CD4-positive, alpha-beta memory T cell (primary cell): Measurements from ENCODE around the gene MAGEB2. TPM values are rescaled to one million over a fixed set of nuclear protein-coding genes. Genes with fewer than 3 reads are reported as not detected.

Experiments
- CTCF ChIA-PET: fragments of 350-600 bp; sonication (Branson Sonifier 250); formaldehyde crosslinking; loops from one replicate; lab custom pipeline; 2021; ENCODE audit warnings: inconsistent platforms; ENCODE audit not compliant: partially characterized antibody; lab: Charles Lee
- POLR2A ChIA-PET: fragments of 350-600 bp; sonication (Branson Sonifier 250); formaldehyde crosslinking; loops from one replicate; lab custom pipeline; 2021; ENCODE audit not compliant: partially characterized antibody; lab: Charles Lee
- DNase-seq, 5 donors: peaks; one replicate each; pipeline versions ENCODE4 v3.0.0 to v3.0.0-alpha.2; 2020 to 2022; ENCODE audit warnings: mixed read lengths in 1 of 5
- H3K27ac ChIP-seq: one replicate; pipeline ENCODE4 v1.7.0; 2013; ENCODE audit warnings: low read depth, low read length
- H3K27me3 ChIP-seq: 2 replicates; pipeline ENCODE4 v1.7.0; 2013; ENCODE audit warnings: mild to moderate bottlenecking, low read length, moderate library complexity; ENCODE audit not compliant: insufficient read depth
- H3K36me3 ChIP-seq: 2 replicates; pipeline ENCODE4 v1.7.0; 2013; ENCODE audit warnings: mild to moderate bottlenecking, low read length, moderate library complexity; ENCODE audit not compliant: insufficient read depth
- H3K4me1 ChIP-seq: 2 replicates; pipeline ENCODE4 v1.7.0; 2013; ENCODE audit warnings: mild to moderate bottlenecking, low read length, moderate library complexity; ENCODE audit not compliant: insufficient read depth
- H3K4me3 ChIP-seq, 2 donors: one replicate each; pipeline ENCODE4 v1.7.0; 2013; ENCODE audit warnings: low read length in 2 of 2, mild to moderate bottlenecking in 1 of 2
- H3K9me3 ChIP-seq, 2 donors: one replicate each; pipeline ENCODE4 v1.7.0; 2013; ENCODE audit warnings: low read length in 2 of 2, control low read depth in 1 of 2; ENCODE audit not compliant: control insufficient read depth in 1 of 2
- H3K27ac Mint-ChIP-seq, 7 donors: one replicate each; pipeline ENCODE4 v1.8.0; 2020 to 2021; ENCODE audit warnings: mixed read lengths in 7 of 7, mild to moderate bottlenecking in 6 of 7, inconsistent platforms in 3 of 7, moderate library complexity in 3 of 7
- H3K27me3 Mint-ChIP-seq, 2 donors: one replicate each; pipeline ENCODE4 v1.8.0; 2020 to 2021; ENCODE audit warnings: mixed read lengths in 2 of 2
- H3K36me3 Mint-ChIP-seq, 2 donors: one replicate each; pipeline ENCODE4 v1.8.0; 2020 to 2021; ENCODE audit warnings: mixed read lengths in 2 of 2, inconsistent platforms in 1 of 2, mild to moderate bottlenecking in 1 of 2
- H3K4me1 Mint-ChIP-seq, 4 donors: one replicate each; pipeline ENCODE4 v1.8.0; 2020 to 2021; ENCODE audit warnings: mixed read lengths in 4 of 4, mild to moderate bottlenecking in 1 of 4
- H3K4me3 Mint-ChIP-seq, 8 donors: one replicate each; pipeline ENCODE4 v1.8.0; 2020 to 2021; ENCODE audit warnings: mixed read lengths in 8 of 8, mild to moderate bottlenecking in 7 of 8, moderate library complexity in 6 of 8, inconsistent platforms in 3 of 8
- H3K9me3 Mint-ChIP-seq, 8 donors: one replicate each; pipeline ENCODE4 v1.8.0; 2020 to 2021; ENCODE audit warnings: mixed read lengths in 8 of 8, mild to moderate bottlenecking in 5 of 8, inconsistent platforms in 3 of 8, moderate library complexity in 1 of 8
- intact Hi-C: fragments of 100-400 bp; cut with micrococcal nuclease; formaldehyde crosslinking; loops from one replicate; pipeline ENCODE4 v1.15.1; 2023
- polyA plus RNA-seq, 2 donors: library from polyadenylated mRNA; unstranded; fragments of 300-500 nt; fragmentation: Illumina TruSeq; gene quantifications; one replicate each; pipeline ENCODE4 v1.2.3, GENCODE V29; 2021
- total RNA-seq, 2 experiments: library from RNA; stranded (reverse); gene quantifications; one replicate each; pipeline ENCODE4 v1.2.3, GENCODE V29; 2021

The MAGEB2 gene
- total and polyA plus RNA-seq, 4 experiments from 2014 or later, result not detected

- Histone ChIP-seq H3K4me3 (no peak overlapping the region), H3K36me3 (no peaks in the 10 kb centered on the region), H3K9me3 (no peaks in the 10 kb centered on the region), H3K27me3 (no peaks in the 10 kb centered on the region), H3K27ac (no peak overlapping the region), H3K4me1 (no peaks in the 10 kb centered on the region)
- H3K4me3 Mint-ChIP-seq, result no peak overlapping the region
- intact Hi-C loops, result no loop called here
- no peak for DNase-seq
- H3K9me3 Mint-ChIP-seq, result peaks cover 0 to 3% (median 0%) of the 10 kb centered on the region in 8 donors
- CTCF ChIA-PET, result no interaction called here
- no peak overlapping the region for H3K27ac Mint-ChIP-seq
- H3K27me3 Mint-ChIP-seq, result peaks cover 0 to 2% of the 10 kb centered on the region in 2 donors
- POLR2A ChIA-PET, result no interaction called here
- H3K4me1 Mint-ChIP-seq, result no peaks in the 10 kb centered on the region
- no peaks in the 10 kb centered on the region for H3K36me3 Mint-ChIP-seq
Observed at GRCh38 chrX:30212172-30212571, 3.2 kb upstream of the MAGEB2 start.

GRCh38 chrX:30217465-30217864, 2.1 kb downstream of the MAGEB2 start:
- ChIA-PET POLR2A (no interaction called here), CTCF (no interaction called here)
- Histone ChIP-seq H3K4me1 (no peaks in the 10 kb centered on the region), H3K9me3 (no peaks in the 10 kb centered on the region), H3K36me3 (no peaks in the 10 kb centered on the region), H3K27me3 (no peaks in the 10 kb centered on the region), H3K4me3 (no peak overlapping the region), H3K27ac (no peak overlapping the region)
- H3K27ac Mint-ChIP-seq, result no peak overlapping the region
- H3K36me3 Mint-ChIP-seq, result no peaks in the 10 kb centered on the region
- no peaks in the 10 kb centered on the region for H3K27me3 Mint-ChIP-seq
- H3K4me3 Mint-ChIP-seq, result no peak overlapping the region
- no peak for DNase-seq
- no peaks in the 10 kb centered on the region for H3K4me1 Mint-ChIP-seq
- H3K9me3 Mint-ChIP-seq, result peaks cover 0 to 3% (median 0%) of the 10 kb centered on the region in 8 donors
- intact Hi-C loops, result no loop called here

- no peaks in the 10 kb centered on the region for H3K36me3 ChIP-seq
- CTCF ChIA-PET, result no interaction called here
- no peak overlapping the region for H3K27ac Mint-ChIP-seq
- H3K36me3 Mint-ChIP-seq, result no peaks in the 10 kb centered on the region
- no peaks in the 10 kb centered on the region for H3K27me3 Mint-ChIP-seq
- H3K4me3 Mint-ChIP-seq, result no peak overlapping the region
- no peaks in the 10 kb centered on the region for H3K9me3 ChIP-seq
- POLR2A ChIA-PET, result no interaction called here
- H3K4me1 Mint-ChIP-seq, result no peaks in the 10 kb centered on the region
- H3K4me1 ChIP-seq, result no peaks in the 10 kb centered on the region
- DNase-seq, result no peak
- no peak overlapping the region for H3K4me3 ChIP-seq
- no peak overlapping the region for H3K27ac ChIP-seq
- H3K9me3 Mint-ChIP-seq, result no peaks in the 10 kb centered on the region
- H3K27me3 ChIP-seq, result no peaks in the 10 kb centered on the region
- intact Hi-C loops, result no loop called here
Observed at GRCh38 chrX:30219372-30219771, 4.0 kb downstream of the MAGEB2 start.

GRCh38 chrX:30220661-30221060, 5.3 kb downstream of the MAGEB2 start:
- Mint-ChIP-seq H3K4me3 (no peak overlapping the region), H3K36me3 (no peaks in the 10 kb centered on the region), H3K27ac (no peak overlapping the region), H3K4me1 (no peaks in the 10 kb centered on the region), H3K27me3 (no peaks in the 10 kb centered on the region), H3K9me3 (no peaks in the 10 kb centered on the region)
- no peaks in the 10 kb centered on the region for H3K9me3 ChIP-seq
- ChIA-PET POLR2A (no interaction called here), CTCF (no interaction called here)
- H3K27me3 ChIP-seq, result no peaks in the 10 kb centered on the region
- intact Hi-C loops, result no loop called here
- H3K4me3 ChIP-seq, result no peak overlapping the region
- H3K36me3 ChIP-seq, result no peaks in the 10 kb centered on the region
- H3K27ac ChIP-seq, result no peak overlapping the region
- no peaks in the 10 kb centered on the region for H3K4me1 ChIP-seq
- DNase-seq, result no peak

GRCh38 chrX:30224536-30224935, 9.2 kb downstream of the MAGEB2 start:
- no peaks in the 10 kb centered on the region for H3K9me3 ChIP-seq
- POLR2A ChIA-PET, result no interaction called here
- H3K4me3 ChIP-seq, result no peak overlapping the region
- no peak for DNase-seq
- Mint-ChIP-seq H3K9me3 (no peaks in the 10 kb centered on the region), H3K27ac (no peak overlapping the region), H3K27me3 (no peaks in the 10 kb centered on the region), H3K4me3 (no peak overlapping the region), H3K36me3 (no peaks in the 10 kb centered on the region), H3K4me1 (no peaks in the 10 kb centered on the region)
- intact Hi-C loops, result no loop called here
- no peaks in the 10 kb centered on the region for H3K27me3 ChIP-seq
- CTCF ChIA-PET, result no interaction called here
- no peak overlapping the region for H3K27ac ChIP-seq
- H3K4me1 ChIP-seq, result no peaks in the 10 kb centered on the region
- H3K36me3 ChIP-seq, result no peaks in the 10 kb centered on the region

- Histone ChIP-seq H3K27me3 (no peaks in the 10 kb centered on the region), H3K4me1 (no peaks in the 10 kb centered on the region), H3K4me3 (no peak overlapping the region), H3K36me3 (no peaks in the 10 kb centered on the region), H3K9me3 (no peaks in the 10 kb centered on the region), H3K27ac (no peak overlapping the region)
- H3K27me3 Mint-ChIP-seq, result no peaks in the 10 kb centered on the region
- H3K27ac Mint-ChIP-seq, result no peak overlapping the region
- ChIA-PET POLR2A (no interaction called here), CTCF (no interaction called here)
- no peak overlapping the region for H3K4me3 Mint-ChIP-seq
- intact Hi-C loops, result no loop called here
- no peaks in the 10 kb centered on the region for H3K4me1 Mint-ChIP-seq
- peaks cover 0 to 3% (median 0%) of the 10 kb centered on the region in 8 donors for H3K9me3 Mint-ChIP-seq
- H3K36me3 Mint-ChIP-seq, result no peaks in the 10 kb centered on the region
- DNase-seq, result no peak
Observed at GRCh38 chrX:30228526-30228925, 13.2 kb downstream of the MAGEB2 start.

- CTCF ChIA-PET, result no interaction called here
- Mint-ChIP-seq H3K9me3 (peaks cover 0 to 3% (median 0%) of the 10 kb centered on the region in 8 donors), H3K36me3 (no peaks in the 10 kb centered on the region), H3K27ac (no peak within 1 kb of the TSS), H3K4me1 (no peaks in the 10 kb centered on the region), H3K27me3 (no peaks in the 10 kb centered on the region), H3K4me3 (no peak within 1 kb of the TSS)
- Histone ChIP-seq H3K9me3 (no peaks in the 10 kb centered on the region), H3K4me1 (no peaks in the 10 kb centered on the region), H3K36me3 (no peaks in the 10 kb centered on the region), H3K4me3 (no peak within 1 kb of the TSS), H3K27ac (no peak within 1 kb of the TSS), H3K27me3 (no peaks in the 10 kb centered on the region)
- intact Hi-C loops, result no loop called here
- POLR2A ChIA-PET, result no interaction called here
- no peak for DNase-seq
Observed at GRCh38 chrX:30230395-30230794, 15.0 kb downstream of the MAGEB2 start, which contains the start of gene MAGEB3. TSS of gene MAGEB3 (plus strand) at chrX:30230657. CDS start at chrX:30235925, 5,268 bp downstream.
